Ishikawa (cell line): ENCODE results near the gene SOBP.

Source experiments
- CEBPB ChIP-seq: IDR thresholded peaks from 2 replicates; pipeline ENCODE4 v1.6.1; 2012
- CREB1 ChIP-seq: IDR thresholded peaks from 2 replicates; pipeline ENCODE4 v1.6.1; 2012; ENCODE audit warnings: low read depth
- EP300 ChIP-seq: IDR thresholded peaks from 2 replicates; pipeline ENCODE4 v1.6.1; 2012; ENCODE audit warnings: borderline replicate concordance
- FOXM1 ChIP-seq: IDR thresholded peaks from 2 replicates; pipeline ENCODE4 v1.6.1; 2012; ENCODE audit warnings: low read depth, borderline replicate concordance
- NFIC ChIP-seq: IDR thresholded peaks from 2 replicates; pipeline ENCODE4 v1.6.1; 2012
- RAD21 ChIP-seq: IDR thresholded peaks from 2 replicates; pipeline ENCODE4 v1.6.1; 2012; ENCODE audit warnings: low read depth
- REST ChIP-seq: IDR thresholded peaks from 2 replicates; pipeline ENCODE4 v1.6.1; 2012; ENCODE audit warnings: low read depth, mild to moderate bottlenecking
- TAF1 ChIP-seq: IDR thresholded peaks from 2 replicates; pipeline ENCODE4 v1.6.1; 2012; ENCODE audit warnings: low read depth, mild to moderate bottlenecking
- TCF12 ChIP-seq: IDR thresholded peaks from 2 replicates; pipeline ENCODE4 v1.6.1; 2012; ENCODE audit warnings: low read depth
- TEAD4 ChIP-seq: IDR thresholded peaks from 2 replicates; pipeline ENCODE4 v1.6.1; 2012
- USF1 ChIP-seq: IDR thresholded peaks from 2 replicates; pipeline ENCODE4 v1.6.1; 2012
- YY1 ChIP-seq: IDR thresholded peaks from 2 replicates; pipeline ENCODE4 v1.6.1; 2012; ENCODE audit warnings: low read depth

GRCh38 chr6:107582086-107582485, 92.2 kb downstream of the SOBP start:
- TF ChIP-seq TEAD4 (no peak), REST (no peak), RAD21 (no peak), EP300 (no peak), TCF12 (no peak), FOXM1 (no peak), CREB1 (no peak), TAF1 (no peak), NFIC (no peak), USF1 (no peak), CEBPB (no peak), YY1 (no peak)
